CD4-positive, alpha-beta T cell treated with Interferon gamma for 1 hour (primary cell): ENCODE results near the gene QSOX2.

Source experiments
- DNase-seq: peaks from one replicate; pipeline ENCODE4 v3.0.0-alpha.2; 2020

Gene QSOX2

GRCh38 chr9:136201174-136201573, 44.4 kb downstream of the QSOX2 start:
- DNase-seq = no peak

- DNase-seq = no peak
Observed at GRCh38 chr9:136200424-136200823, 45.2 kb downstream of the QSOX2 start.

- DNase-seq = no peak
Observed at GRCh38 chr9:136199391-136200288, 46.0 kb downstream of the QSOX2 start.

DNA sequence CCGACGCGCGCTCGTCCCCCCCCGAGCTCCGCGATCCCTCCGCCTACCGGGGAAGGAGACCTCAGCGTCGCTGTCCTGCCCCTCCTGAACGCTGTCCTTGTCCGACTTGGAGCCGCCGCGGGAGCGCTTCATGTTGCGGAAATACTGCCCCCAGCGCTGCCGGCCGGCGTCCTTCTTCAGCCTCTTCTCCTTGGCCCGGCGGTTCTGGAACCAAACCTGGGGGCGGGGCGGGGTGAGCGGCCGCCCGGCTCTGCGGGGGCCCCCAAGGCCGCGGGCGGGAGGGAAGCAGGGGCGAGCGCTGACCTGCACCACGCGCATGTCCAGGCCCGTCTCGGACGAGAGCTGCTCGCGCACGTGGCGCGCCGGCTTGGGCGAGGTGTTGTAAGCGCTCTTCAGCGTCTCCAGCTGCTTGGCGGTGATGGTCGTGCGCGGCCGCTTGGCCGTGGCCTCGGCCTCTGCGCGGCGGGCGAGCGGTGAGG, 47.0 kb downstream of the QSOX2 start:
- DNase-seq = no peak

DNA sequence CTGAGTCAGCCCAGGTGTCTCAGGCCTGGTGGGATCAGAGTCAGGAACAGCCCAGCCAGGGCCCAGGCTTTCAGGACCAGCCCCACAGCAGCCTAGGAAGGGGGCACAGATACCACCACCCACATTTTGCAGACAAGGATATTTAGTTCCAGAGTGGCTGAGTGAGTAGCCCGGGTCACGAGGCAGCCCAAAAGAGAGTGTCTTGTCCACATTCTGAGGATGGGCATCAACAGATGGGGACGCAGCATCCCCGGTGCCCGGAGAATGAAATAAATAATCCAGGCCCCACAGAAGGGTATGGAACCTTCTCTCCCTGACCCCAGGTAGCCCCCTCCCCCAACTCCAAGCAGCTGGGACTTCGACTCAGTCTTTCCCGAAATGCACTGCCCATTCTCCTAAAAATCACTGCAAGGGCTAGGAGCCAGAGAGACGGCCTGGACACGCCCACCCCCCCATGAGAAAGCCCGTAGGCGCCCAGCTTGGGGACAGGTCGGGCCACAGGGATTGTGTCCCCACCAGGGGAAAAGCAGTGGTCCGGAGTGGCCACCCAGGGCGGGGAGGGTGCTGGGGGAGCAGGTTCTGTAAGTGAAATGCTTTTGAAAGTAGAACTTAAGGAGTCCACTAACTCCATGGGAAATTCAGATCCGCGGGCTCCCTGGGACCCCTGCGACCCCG, 47.5 kb downstream of the QSOX2 start:
- no peak for DNase-seq

- no peak for DNase-seq
Observed at GRCh38 chr9:136197084-136197875, 48.3 kb downstream of the QSOX2 start.

DNA sequence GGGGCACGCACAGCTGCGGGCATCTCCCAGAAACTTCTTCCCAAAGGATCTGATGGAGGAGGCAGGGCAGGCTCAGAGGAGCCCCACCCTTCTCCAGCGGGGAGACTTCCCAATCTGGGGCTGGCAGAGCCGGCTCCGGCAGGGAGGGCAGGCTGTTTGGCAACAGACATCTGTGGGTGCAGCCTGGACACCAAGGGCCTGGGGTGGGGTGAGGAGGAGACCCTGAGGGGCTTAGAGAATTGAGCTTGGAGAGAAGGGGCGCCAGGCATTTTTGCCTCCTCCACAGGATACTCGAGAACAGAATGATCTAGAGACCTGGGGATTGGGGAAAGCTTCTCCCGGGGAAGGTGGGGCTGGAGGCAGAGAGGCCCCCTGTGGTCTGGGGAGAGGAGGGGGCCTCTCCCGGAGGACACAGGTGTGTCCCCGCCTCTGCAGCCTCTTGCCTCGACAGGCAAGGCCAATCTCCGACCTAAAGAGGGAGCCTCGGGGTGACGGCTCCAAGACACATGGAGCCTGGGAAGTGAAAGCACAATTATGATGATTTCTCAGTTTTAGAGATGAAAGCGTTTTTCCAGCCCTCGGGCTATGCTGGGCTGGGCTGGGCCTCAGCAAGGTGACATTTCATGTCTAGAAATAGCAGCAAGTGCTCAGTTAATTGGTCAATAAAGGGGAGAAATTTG, 49.1 kb downstream of the QSOX2 start:
- no peak for DNase-seq

GRCh38 chr9:136194540-136194939, 51.1 kb downstream of the QSOX2 start:
- no peak for DNase-seq

- no peak for DNase-seq
Observed at GRCh38 chr9:136193891-136194279, 51.7 kb downstream of the QSOX2 start.

- no peak for DNase-seq
Observed at GRCh38 chr9:136193127-136193890, 52.3 kb downstream of the QSOX2 start.

GRCh38 chr9:136192289-136193126, 53.1 kb downstream of the QSOX2 start:
- DNase-seq = no peak

DNA sequence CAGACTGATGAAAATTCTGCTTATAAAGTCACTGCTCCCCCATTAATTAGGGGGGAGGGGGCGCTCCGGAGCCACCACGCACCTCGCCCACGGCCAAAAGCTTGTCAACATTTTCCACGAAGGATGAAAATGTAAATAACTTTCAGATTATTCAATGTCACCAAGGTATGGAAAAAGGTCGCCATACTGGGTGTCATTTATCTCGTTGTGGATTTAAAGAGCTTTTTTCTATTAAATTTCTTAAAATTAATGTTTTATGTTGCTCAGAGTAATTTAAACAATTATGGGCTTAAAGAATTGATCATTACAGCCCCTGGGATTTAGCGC, 53.7 kb downstream of the QSOX2 start:
- no peak for DNase-seq

DNA sequence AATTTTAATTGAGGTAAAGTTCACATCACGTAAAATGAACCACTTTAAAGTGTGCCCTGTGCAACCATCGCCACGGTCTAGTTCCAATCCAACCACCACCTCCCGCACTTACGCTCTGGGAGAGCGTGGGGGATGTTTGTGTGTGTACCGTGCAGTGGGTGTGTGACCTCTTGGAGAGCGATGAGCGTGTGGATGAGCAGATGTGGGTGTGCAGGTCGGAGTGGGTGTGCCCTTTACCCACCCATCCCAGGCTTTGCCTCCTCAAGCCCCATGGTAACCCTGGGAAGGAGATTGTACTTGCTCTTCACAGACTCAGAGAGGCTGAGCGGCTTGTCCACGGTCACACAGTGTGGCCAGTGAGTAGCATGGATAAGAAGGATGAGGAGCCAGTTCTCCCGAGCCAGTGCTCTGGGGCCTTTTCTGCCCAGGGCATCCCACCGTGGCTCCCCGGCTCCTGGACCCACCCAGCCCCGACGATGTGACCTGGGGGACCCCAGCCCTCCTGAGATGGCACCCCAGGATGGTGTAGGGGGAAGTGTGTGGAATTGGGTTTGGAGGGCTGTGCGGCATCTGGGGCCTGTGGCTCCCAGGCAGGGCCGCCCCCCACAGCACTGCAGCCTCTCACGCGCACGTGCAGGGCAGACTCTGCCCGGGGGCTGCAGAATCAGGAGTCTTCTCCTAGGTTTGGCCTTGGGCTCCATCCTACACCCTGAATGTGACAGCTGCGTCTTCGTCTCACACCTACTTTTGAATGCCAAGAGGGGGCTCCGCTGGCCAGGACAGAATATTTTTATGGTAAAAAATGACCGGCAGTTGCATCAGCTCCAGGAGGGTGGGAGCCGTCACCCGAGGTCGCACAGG, 54.3 kb downstream of the QSOX2 start:
- no peak for DNase-seq

DNA sequence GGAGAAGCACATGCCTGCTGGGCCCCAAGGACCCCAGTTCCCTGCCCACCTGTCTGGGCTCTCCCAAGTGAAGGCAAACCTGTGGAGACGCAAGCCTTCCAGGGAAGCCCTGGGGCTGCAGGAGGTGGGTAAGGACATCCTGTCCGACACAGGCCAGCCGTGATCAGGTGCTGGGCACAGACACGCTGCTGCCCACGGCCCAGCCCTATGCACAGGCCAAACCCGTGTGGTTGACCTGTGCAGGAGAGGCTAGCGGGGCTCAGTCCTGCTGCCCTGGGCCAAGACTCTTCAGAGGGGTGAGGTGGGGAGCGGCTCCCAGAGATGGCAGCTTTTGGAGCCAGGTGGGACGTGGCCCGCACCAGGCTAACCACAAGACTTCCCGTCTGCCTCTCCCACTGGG, 55.0 kb downstream of the QSOX2 start:
- DNase-seq = no peak

DNA sequence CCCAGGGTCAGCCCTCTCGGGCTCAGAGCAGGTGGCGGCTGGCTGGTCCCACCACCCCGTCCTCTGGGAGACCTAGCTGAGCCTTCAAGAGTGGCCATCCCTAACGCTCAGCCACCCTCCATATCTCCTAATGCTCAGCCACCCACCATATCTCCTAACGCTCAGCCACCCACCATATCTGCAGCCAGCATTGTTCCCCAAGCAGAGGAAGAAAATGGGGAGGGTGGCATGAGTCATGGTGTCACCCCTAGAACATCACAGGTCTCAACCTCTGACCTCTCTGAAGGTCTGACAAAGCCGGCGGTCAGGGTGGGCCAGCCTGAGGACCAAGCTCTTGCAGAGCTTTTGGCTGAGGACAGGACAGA, 55.4 kb downstream of the QSOX2 start:
- no peak for DNase-seq

GRCh38 chr9:136189394-136190236, 56.0 kb downstream of the QSOX2 start:
- no peak for DNase-seq

DNA sequence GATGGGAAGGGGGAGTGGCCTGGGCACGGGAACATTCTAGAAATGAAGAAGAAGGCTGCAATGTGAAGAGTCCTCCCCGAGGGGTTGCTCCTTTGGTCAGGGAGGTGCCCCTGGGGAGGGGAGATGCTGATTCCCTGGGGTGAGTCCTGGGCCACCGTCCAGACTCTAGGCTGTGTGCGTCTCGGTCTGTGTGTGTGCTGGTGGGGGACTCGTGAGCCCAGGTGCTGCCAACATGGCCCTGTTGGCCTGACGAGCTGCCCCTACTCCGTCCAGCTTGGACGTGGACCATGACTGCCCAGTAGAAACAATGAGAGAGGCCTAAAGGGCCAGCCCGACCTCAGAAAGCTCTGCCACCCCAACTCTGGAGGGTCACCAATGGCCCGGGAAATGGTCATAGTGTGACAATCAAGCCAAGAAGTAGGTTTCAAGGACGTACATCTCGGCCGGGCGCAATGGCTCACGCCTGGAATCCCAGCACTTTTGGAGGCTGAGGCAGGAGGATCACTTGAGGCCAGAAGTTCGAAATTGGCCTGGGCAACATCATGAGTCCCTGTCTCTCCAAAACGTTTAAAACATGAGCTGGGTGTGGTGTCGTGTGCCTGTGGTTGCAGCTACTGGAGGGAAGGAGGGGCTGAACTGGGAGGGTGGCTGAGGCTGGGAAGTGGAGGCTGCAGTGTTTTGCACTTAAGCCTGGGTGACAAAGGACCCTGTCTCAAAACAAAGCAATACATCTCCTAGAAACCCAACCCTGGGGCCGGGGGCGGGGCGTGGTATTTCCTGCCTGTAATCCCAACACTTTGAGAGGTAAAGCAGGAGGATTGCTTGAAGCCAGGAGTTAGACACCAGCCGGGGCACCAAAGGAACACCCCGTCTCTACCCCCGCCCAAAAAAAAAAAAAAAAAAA, 57.7 kb downstream of the QSOX2 start:
- no peak for DNase-seq

DNA sequence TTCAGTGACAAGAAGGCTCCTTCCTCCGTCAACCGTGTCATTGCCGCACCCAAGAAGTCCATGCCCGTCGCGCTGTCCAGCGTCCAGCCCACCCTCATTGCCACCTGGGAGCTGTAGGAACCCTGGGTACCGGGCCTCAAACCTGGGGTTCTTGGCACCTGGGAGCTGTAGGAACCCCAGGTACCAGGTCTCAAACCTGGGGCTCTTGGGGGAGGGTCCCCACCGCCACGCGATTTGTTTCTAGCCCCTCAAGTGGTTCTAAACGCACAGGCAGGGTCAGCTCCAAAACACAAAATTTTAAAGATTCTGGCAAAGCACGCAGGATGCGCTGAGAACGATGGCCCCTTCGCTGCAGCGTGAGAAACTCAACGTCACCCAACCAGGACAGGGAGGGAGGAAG, 58.4 kb downstream of the QSOX2 start:
- no peak for DNase-seq
